ENCODE results near the gene DIAPH3.

Gene DIAPH3

GRCh38 chr13:59742467-59742866 is 421.3 kb downstream of the DIAPH3 start:
- no peak for DNase-seq (ENCODE audit: insufficient read length, low spot score)
- FAIRE-seq, result no peak

DNA sequence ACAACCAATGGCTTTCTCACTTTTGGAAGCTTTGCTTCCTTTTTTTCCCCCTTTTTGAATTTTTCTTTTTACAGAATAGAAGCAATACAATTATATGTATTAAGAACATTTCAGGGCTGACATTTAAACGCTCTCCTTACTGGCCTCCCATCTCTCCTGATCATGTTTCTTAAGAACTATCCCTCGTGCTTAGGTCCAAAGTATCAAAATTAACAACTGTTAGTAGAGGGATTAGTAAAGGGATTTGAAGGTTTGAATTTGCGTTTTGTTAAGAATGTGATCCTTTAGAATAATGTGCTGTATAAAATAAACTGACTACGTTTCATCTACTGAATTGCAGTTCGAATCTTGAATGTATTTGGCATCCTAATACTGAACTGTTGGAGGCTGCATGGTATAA is 424.8 kb downstream of the DIAPH3 start:
- no peak for FAIRE-seq
- no peak for DNase-seq (ENCODE audit: insufficient read length, low spot score)

GRCh38 chr13:59734393-59734792 is 429.3 kb downstream of the DIAPH3 start:
- DNase-seq (ENCODE audit: insufficient read length, low spot score) (no peak), FAIRE-seq (no peak)

- no peak for FAIRE-seq
- DNase-seq (ENCODE audit: insufficient read length, low spot score), result no peak
These were observed 430.0 kb downstream of the DIAPH3 start for GRCh38 chr13:59733744-59734143.

GRCh38 chr13:59730026-59730425 is 433.7 kb downstream of the DIAPH3 start:
- FAIRE-seq, result no peak

GRCh38 chr13:59728896-59729545 is 434.7 kb downstream of the DIAPH3 start:
- FAIRE-seq, result no peak
- no peak for DNase-seq (ENCODE audit: insufficient read length, low spot score)

More at GRCh38 chr13:59730026-59730425, 433.7 kb downstream of the DIAPH3 start:
- DNase-seq (ENCODE audit: insufficient read length, low spot score), result no peak

GRCh38 chr13:59721926-59722910 is 441.5 kb downstream of the DIAPH3 start:
- DNase-seq (ENCODE audit: insufficient read length, low spot score) (no peak), FAIRE-seq (no peak)

GRCh38 chr13:59715611-59716010 is 448.1 kb downstream of the DIAPH3 start:
- DNase-seq (ENCODE audit: insufficient read length, low spot score) (no peak), FAIRE-seq (no peak)

GRCh38 chr13:59710996-59711701 is 452.6 kb downstream of the DIAPH3 start:
- DNase-seq (ENCODE audit: insufficient read length, low spot score), result no peak
- FAIRE-seq, result no peak

- no peak for DNase-seq (ENCODE audit: insufficient read length, low spot score)
- FAIRE-seq, result no peak
These were observed 453.3 kb downstream of the DIAPH3 start for GRCh38 chr13:59710416-59710815.

DNA sequence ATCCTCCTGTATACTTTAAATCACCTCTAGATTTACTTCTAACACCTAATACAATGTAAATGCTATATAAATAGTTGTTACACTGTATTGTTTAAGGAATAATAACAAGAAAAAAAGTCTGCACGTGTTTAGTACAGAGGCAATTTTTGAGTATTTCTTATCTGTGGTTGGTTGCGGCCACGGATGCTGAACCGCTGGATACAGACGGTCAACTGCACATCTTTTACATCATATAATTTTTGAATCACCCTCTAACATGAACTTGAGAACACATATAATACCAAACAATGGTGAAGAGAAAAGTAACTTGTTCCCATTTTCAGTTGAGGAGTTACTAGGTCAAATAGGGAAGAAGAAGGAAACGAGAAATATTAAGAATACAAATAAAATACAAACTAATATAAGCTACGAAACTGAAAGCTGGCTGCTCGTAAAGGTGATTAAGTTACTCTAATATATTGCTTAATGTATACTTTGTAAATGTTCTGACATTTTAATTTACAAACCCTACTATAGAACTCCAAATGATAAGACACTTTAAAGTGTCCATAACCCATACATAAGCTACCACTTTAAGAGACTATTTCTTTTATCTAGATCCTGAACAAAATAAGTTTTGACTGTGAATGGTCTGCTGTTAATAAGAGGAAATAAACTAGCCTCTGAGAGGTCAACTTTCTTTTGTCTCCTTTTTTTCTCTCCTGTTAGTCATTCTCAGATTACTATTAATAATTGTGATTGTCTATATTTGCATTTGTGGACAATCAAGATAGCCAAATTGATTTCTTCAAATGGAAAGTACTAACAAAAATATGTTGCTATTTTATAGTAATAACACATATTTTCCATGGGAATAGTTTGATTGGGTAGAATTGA is 457.4 kb downstream of the DIAPH3 start:
- no peak for FAIRE-seq
- no peak for DNase-seq (ENCODE audit: insufficient read length, low spot score)

DNA sequence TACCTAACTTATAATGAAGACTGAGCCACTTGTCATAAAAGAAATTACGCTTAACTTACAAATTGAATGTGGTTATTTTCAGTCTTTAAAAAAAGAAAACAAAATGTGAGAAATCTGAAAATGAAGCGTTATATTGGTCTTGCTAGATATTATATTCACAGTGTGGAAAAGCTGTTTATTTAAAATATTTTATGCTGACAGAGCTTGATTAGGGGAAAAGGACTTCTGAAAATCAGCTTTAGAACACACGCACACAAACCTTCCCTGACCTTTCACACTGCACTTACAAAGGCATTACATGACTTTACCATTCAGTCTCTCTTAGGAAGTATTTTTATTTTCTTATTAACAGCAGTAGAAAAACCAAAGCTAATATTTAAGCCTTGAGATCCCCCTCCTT is 461.5 kb downstream of the DIAPH3 start:
- no peak for FAIRE-seq

GRCh38 chr13:59701261-59701660 is 462.5 kb downstream of the DIAPH3 start:
- FAIRE-seq (no peak), DNase-seq (ENCODE audit: insufficient read length, low spot score) (no peak)

More for the DNA sequence above, 461.5 kb downstream of the DIAPH3 start:
- no peak for DNase-seq (ENCODE audit: insufficient read length, low spot score)

GRCh38 chr13:59700281-59700680 is 463.4 kb downstream of the DIAPH3 start:
- FAIRE-seq, result no peak

DNA sequence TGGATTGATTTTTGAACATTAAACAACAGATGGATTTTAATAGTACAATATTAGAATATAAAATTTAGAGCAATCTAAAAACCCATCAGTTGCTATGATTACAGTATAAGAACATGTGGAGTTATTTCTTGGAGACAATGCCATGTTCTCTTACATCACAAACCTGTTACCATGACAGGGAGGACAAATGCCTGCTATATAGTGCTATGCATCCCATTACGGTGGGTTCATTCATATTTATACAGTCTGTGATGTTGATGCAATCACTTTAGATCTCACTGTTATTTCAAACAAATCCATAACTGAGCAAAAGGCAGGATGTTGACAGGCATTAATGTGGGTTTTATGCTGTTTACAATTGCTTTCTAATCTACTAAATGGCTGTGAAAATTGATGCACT is 467.5 kb downstream of the DIAPH3 start:
- FAIRE-seq (no peak), DNase-seq (ENCODE audit: insufficient read length, low spot score) (no peak)

More at GRCh38 chr13:59700281-59700680, 463.4 kb downstream of the DIAPH3 start:
- DNase-seq (ENCODE audit: insufficient read length, low spot score), result no peak

DNA sequence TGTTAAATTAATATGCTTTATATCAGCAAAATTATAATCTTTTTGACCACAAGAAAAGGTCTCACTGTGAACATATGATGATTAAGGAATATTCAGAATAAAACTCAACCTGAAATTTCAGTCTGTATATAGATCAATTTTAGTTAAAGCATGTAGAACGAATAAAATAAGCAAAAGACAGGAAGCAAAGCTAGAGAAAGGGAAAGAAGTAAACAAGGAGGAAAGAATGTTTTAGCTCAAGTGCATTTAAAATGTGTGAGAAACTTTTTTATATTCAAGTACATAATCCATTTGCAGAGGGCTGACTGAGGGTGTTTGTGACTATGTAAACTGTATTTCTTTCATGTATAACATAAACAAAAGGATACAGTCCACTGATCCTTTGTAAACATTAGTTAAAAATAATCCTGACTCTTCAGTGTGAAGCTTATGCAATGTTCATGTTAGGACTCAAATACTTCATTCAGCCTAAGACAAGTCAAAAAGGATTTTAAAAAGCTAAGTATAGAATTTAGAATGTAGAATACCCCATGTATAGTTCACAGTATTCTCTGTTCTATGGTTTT is 472.1 kb downstream of the DIAPH3 start:
- DNase-seq (ENCODE audit: insufficient read length, low spot score), result no peak
- no peak for FAIRE-seq

- DNase-seq (ENCODE audit: insufficient read length, low spot score), result no peak
- no peak for FAIRE-seq
These were observed 472.7 kb downstream of the DIAPH3 start for GRCh38 chr13:59690857-59691500.

DNA sequence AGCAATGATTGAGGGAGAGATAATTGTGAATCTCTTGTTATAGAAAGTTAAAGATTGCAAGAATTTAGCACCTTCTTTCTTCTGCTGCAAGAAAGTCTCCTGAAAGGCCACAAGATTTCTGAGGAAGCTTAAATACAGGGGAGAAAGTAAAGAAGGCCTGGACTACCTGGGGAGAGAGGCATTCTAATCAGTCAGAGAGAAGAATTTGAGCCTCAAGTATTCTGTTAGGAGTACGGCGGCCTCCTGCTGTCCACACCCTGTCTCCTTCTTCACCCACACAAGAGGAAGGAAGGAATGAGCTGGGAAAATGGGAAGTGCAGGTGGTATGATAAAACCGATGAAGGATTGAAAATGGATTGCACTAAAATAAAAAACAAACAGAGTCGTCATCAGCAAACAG is 474.7 kb downstream of the DIAPH3 start:
- no peak for FAIRE-seq
- DNase-seq (ENCODE audit: insufficient read length, low spot score), result no peak

DNA sequence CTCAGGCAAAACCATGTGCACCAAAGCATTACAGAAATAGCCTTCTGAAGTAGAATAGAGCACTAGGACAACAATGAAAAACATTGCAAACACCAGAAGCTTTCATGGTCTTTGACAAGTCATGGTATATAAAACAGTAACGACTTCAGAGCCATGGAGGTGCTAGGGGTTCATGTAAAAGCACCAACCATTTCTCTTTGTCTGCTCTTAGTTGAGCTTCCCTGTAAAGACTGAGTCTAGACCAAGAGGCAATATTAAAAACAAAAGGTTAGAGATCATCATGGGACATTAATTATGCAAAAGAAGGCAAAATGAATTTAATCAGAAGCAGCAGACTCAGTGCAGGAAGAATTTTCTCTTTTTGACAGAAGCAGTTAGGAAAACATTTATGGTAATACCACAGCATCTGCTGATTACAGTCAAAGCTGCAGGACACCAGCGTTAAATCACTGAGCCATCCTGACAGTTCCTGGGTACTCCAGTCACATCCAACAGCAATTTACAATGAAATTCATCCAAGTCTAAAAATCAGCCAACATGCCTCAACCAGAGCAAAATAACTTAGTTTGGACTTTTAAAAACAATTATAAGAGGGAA is 476.8 kb downstream of the DIAPH3 start:
- FAIRE-seq (no peak), DNase-seq (ENCODE audit: insufficient read length, low spot score) (no peak)

All from HTR-8/SVneo (cell line).